ENCODE results near the gene PLAC1.

DNA sequence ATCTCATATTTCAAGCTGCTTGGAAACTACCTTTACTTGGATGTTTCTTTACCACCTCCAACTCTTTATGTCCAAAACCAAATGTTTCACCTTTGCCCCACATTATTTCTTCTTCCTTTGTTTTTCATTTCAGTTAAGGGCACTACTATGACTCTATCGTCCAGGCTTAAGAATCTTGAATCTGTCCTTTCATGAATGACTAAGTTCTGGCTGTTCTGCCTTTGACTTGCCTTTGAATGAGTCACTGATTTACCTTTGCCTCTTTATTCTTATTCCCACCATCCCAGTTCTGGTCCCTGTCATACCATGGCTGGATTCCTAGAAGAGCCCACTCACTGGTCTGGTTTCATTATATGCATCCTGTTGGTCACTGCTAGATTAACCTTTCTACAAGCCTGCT lies 30.6 kb upstream of the PLAC1 start:
- TF ChIP-seq ELF4 (IDR thresholded peaks at IDR 0.05) (no peak), FOXK2 (IDR thresholded peaks at IDR 0.05) (no peak), FOXM1 (IDR thresholded peaks at IDR 0.05; ENCODE audit: borderline replicate concordance) (no peak), BHLHE40 (IDR thresholded peaks at IDR 0.05; ENCODE audit: borderline replicate concordance) (no peak), ZNF384 (IDR thresholded peaks at IDR 0.05) (no peak)

All from HEK293T (cell line).